Measurements from ENCODE around the gene PTRH2.

PTRH2 gene

DNA sequence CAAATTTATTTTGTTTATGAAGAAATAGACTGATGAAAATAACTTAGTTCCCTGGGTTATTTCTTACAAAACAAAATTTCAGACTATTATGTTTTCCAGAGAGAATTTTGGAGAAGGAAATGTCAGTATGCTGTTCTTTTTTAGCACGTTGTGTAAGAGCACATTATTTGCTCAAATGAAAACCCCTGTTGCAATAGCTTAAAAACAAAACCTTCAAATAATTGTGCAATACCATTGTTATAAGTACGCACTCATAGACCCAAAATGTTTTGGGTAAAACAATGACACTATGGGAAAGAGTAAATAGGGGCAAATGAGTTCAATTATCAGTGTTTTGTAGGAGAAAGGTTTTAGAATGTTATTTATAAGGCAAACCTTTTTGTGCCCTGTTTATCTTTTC is 18.5 kb upstream of the PTRH2 start:
- WGBS (ENCODE audit: extremely low coverage, insufficient coverage, low lambda C conversion rate): no CpG with 5 or more reads among the region's 2 CpGs
- Histone ChIP-seq H3K79me1 (ENCODE audit: low read length) (peaks cover 2% of the 10 kb centered on the region), H3K4ac (ENCODE audit: low read depth, low read length) (no peak overlapping the region), H2BK15ac (replicated peaks; ENCODE audit: low read depth) (no peak overlapping the region), H2BK120ac (ENCODE audit: low read depth, low read length) (no peak overlapping the region), H3K18ac (ENCODE audit: low read length) (no peak overlapping the region), H4K8ac (ENCODE audit: low read depth, low read length) (no peak overlapping the region), H3K4me2 (ENCODE audit: low read length) (no peak overlapping the region), H2AK5ac (ENCODE audit: low read length) (no peak overlapping the region), H3K27ac (ENCODE audit: low read depth, low read length) (no peak overlapping the region), H3K9ac (ENCODE audit: low read length) (no peak overlapping the region), H3K27me3 (ENCODE audit: insufficient read depth, low read length, poor library complexity) (no peaks in the 10 kb centered on the region), H3K4me3 (ENCODE audit: low read length) (no peak overlapping the region), H3K4me1 (ENCODE audit: control insufficient read depth, low read depth, low read length) (no peaks in the 10 kb centered on the region), H3K23ac (ENCODE audit: low read length) (no peak overlapping the region), H2BK5ac (ENCODE audit: low read length) (no peak overlapping the region), H3K56ac (ENCODE audit: low read length) (no peak overlapping the region), H4K5ac (ENCODE audit: low read length) (no peak overlapping the region), H3K36me3 (ENCODE audit: control insufficient read depth, insufficient read depth, low read length) (no peaks in the 10 kb centered on the region), H3K79me2 (ENCODE audit: control insufficient read depth, insufficient read depth, low read length) (no peaks in the 10 kb centered on the region)
- DNase-seq: no peak

- Histone ChIP-seq H3K27me3 (ENCODE audit: insufficient read depth, low read length, poor library complexity) (no peaks in the 10 kb centered on the region), H3K4me1 (ENCODE audit: control insufficient read depth, low read depth, low read length) (no peaks in the 10 kb centered on the region), H3K9ac (ENCODE audit: low read length) (no peak overlapping the region), H2BK5ac (ENCODE audit: low read length) (no peak overlapping the region), H3K27ac (ENCODE audit: low read depth, low read length) (no peak overlapping the region), H3K79me1 (ENCODE audit: low read length) (peaks cover 1% of the 10 kb centered on the region), H4K8ac (ENCODE audit: low read depth, low read length) (no peak overlapping the region), H3K23ac (ENCODE audit: low read length) (no peak overlapping the region), H3K4ac (ENCODE audit: low read depth, low read length) (no peak overlapping the region), H3K79me2 (ENCODE audit: control insufficient read depth, insufficient read depth, low read length) (no peaks in the 10 kb centered on the region), H4K5ac (ENCODE audit: low read length) (no peak overlapping the region), H2AK5ac (ENCODE audit: low read length) (no peak overlapping the region), H3K4me3 (ENCODE audit: low read length) (no peak overlapping the region), H3K36me3 (ENCODE audit: control insufficient read depth, insufficient read depth, low read length) (no peaks in the 10 kb centered on the region), H3K18ac (ENCODE audit: low read length) (no peak overlapping the region), H2BK15ac (replicated peaks; ENCODE audit: low read depth) (no peak overlapping the region), H2BK120ac (ENCODE audit: low read depth, low read length) (no peak overlapping the region), H3K4me2 (ENCODE audit: low read length) (no peak overlapping the region), H3K56ac (ENCODE audit: low read length) (no peak overlapping the region)
- no peak for DNase-seq
- no CpG with 5 or more reads among the region's 1 CpG for WGBS (ENCODE audit: extremely low coverage, insufficient coverage, low lambda C conversion rate)
Observed at GRCh38 chr17:59723607-59724006, 16.4 kb upstream of the PTRH2 start.

DNA sequence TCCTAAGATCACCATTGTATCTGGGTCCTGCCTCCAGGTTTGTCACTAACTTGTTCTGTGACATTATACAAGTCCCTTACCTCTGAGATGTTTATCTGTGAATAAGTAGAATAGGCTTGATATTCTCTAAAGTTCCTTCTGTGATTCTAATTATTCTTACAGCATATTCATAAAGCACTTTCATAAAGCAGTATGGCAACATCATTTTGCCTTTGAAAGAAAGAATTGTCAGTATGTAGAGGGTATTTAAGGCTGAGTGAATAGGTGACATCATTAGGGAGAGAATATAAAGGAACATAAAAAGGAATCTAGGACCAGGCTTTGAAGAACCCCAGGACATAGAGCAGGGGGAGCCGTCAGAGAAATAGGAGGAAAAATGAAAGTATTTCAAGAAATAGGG is 15.8 kb upstream of the PTRH2 start:
- Histone ChIP-seq H3K23ac (ENCODE audit: low read length) (no peak overlapping the region), H3K4me1 (ENCODE audit: control insufficient read depth, low read depth, low read length) (no peaks in the 10 kb centered on the region), H3K4ac (ENCODE audit: low read depth, low read length) (no peak overlapping the region), H4K5ac (ENCODE audit: low read length) (no peak overlapping the region), H2BK120ac (ENCODE audit: low read depth, low read length) (no peak overlapping the region), H2BK5ac (ENCODE audit: low read length) (no peak overlapping the region), H2BK15ac (replicated peaks; ENCODE audit: low read depth) (no peak overlapping the region), H3K27ac (ENCODE audit: low read depth, low read length) (no peak overlapping the region), H3K56ac (ENCODE audit: low read length) (no peak overlapping the region), H3K9ac (ENCODE audit: low read length) (no peak overlapping the region), H3K4me3 (ENCODE audit: low read length) (no peak overlapping the region), H3K18ac (ENCODE audit: low read length) (no peak overlapping the region), H3K79me1 (ENCODE audit: low read length) (peaks cover 1% of the 10 kb centered on the region), H2AK5ac (ENCODE audit: low read length) (no peak overlapping the region), H3K27me3 (ENCODE audit: insufficient read depth, low read length, poor library complexity) (no peaks in the 10 kb centered on the region), H3K79me2 (ENCODE audit: control insufficient read depth, insufficient read depth, low read length) (no peaks in the 10 kb centered on the region), H4K8ac (ENCODE audit: low read depth, low read length) (no peak overlapping the region), H3K4me2 (ENCODE audit: low read length) (no peak overlapping the region), H3K36me3 (ENCODE audit: control insufficient read depth, insufficient read depth, low read length) (no peaks in the 10 kb centered on the region)
- WGBS (ENCODE audit: extremely low coverage, insufficient coverage, low lambda C conversion rate): no CpG with 5 or more reads among the region's 1 CpG
- DNase-seq: no peak

- Histone ChIP-seq H2BK15ac (replicated peaks; ENCODE audit: low read depth) (no peak overlapping the region), H3K56ac (ENCODE audit: low read length) (no peak overlapping the region), H3K79me2 (ENCODE audit: control insufficient read depth, insufficient read depth, low read length) (peaks cover under 1% of the 10 kb centered on the region), H3K4ac (ENCODE audit: low read depth, low read length) (no peak overlapping the region), H3K36me3 (ENCODE audit: control insufficient read depth, insufficient read depth, low read length) (no peaks in the 10 kb centered on the region), H3K23ac (ENCODE audit: low read length) (no peak overlapping the region), H2BK120ac (ENCODE audit: low read depth, low read length) (no peak overlapping the region), H3K27me3 (ENCODE audit: insufficient read depth, low read length, poor library complexity) (no peaks in the 10 kb centered on the region), H3K4me2 (ENCODE audit: low read length) (no peak overlapping the region), H4K8ac (ENCODE audit: low read depth, low read length) (no peak overlapping the region), H4K5ac (ENCODE audit: low read length) (no peak overlapping the region), H3K4me1 (ENCODE audit: control insufficient read depth, low read depth, low read length) (no peaks in the 10 kb centered on the region), H2BK5ac (ENCODE audit: low read length) (no peak overlapping the region), H3K27ac (ENCODE audit: low read depth, low read length) (no peak overlapping the region), H2AK5ac (ENCODE audit: low read length) (no peak overlapping the region), H3K79me1 (ENCODE audit: low read length) (peaks cover 1% of the 10 kb centered on the region), H3K4me3 (ENCODE audit: low read length) (no peak overlapping the region), H3K9ac (ENCODE audit: low read length) (no peak overlapping the region), H3K18ac (ENCODE audit: low read length) (no peak overlapping the region)
- WGBS (ENCODE audit: extremely low coverage, insufficient coverage, low lambda C conversion rate): no CpG with 5 or more reads among the region's 4 CpGs
- DNase-seq: no peak
Observed at GRCh38 chr17:59722623-59723022, 15.4 kb upstream of the PTRH2 start.

- no peak for DNase-seq
Observed at GRCh38 chr17:59719526-59719925, 12.3 kb upstream of the PTRH2 start.

DNA sequence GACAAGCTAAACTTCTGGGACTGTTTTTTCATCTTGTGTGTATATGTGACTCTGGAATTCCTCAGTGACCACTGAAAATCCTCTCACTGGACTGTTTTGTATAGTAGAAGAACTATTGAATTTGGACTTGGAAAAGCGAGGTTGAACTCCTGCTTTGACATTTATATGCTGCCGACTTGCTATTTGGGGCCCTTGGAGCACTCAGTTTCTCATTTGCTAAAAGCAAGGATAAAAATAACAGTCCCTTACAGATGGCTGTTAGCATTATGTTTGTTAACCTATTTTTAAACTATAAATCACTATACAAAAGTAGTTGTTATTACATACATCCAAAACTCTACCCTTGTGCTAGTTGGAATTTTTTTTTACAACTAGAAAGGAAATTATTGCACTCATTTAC is 9.2 kb upstream of the PTRH2 start:
- no peaks in the 10 kb centered on the region for H3K27me3 ChIP-seq (ENCODE audit: insufficient read depth, low read length, poor library complexity)
- no peak overlapping the region for H2BK5ac ChIP-seq (ENCODE audit: low read length)
- DNase-seq: no peak
- no peak overlapping the region for H3K4ac ChIP-seq (ENCODE audit: low read depth, low read length)
- no CpG with 5 or more reads among the region's 2 CpGs for WGBS (ENCODE audit: extremely low coverage, insufficient coverage, low lambda C conversion rate)
- H3K4me2 ChIP-seq (ENCODE audit: low read length): no peak overlapping the region
- no peak overlapping the region for H3K18ac ChIP-seq (ENCODE audit: low read length)
- H2BK120ac ChIP-seq (ENCODE audit: low read depth, low read length): no peak overlapping the region
- H3K9ac ChIP-seq (ENCODE audit: low read length): no peak overlapping the region
- no peak overlapping the region for H4K8ac ChIP-seq (ENCODE audit: low read depth, low read length)
- no peaks in the 10 kb centered on the region for H3K36me3 ChIP-seq (ENCODE audit: control insufficient read depth, insufficient read depth, low read length)
- no peak overlapping the region for H4K5ac ChIP-seq (ENCODE audit: low read length)
- no peak overlapping the region for H3K27ac ChIP-seq (ENCODE audit: low read depth, low read length)
- no peaks in the 10 kb centered on the region for H3K4me1 ChIP-seq (ENCODE audit: control insufficient read depth, low read depth, low read length)
- H3K79me2 ChIP-seq (ENCODE audit: control insufficient read depth, insufficient read depth, low read length): peaks cover 19% of the 10 kb centered on the region
- no peak overlapping the region for H3K4me3 ChIP-seq (ENCODE audit: low read length)
- H2BK15ac ChIP-seq (replicated peaks; ENCODE audit: low read depth): no peak overlapping the region
- H3K23ac ChIP-seq (ENCODE audit: low read length): no peak overlapping the region
- no peak overlapping the region for H3K56ac ChIP-seq (ENCODE audit: low read length)
- H2AK5ac ChIP-seq (ENCODE audit: low read length): no peak overlapping the region
- H3K79me1 ChIP-seq (ENCODE audit: low read length): peaks cover 14% of the 10 kb centered on the region

More at GRCh38 chr17:59719526-59719925, 12.3 kb upstream of the PTRH2 start:
- H3K4me3 ChIP-seq (ENCODE audit: low read length): no peak overlapping the region
- no peak overlapping the region for H2AK5ac ChIP-seq (ENCODE audit: low read length)
- no peak overlapping the region for H3K4ac ChIP-seq (ENCODE audit: low read depth, low read length)
- no peak overlapping the region for H4K8ac ChIP-seq (ENCODE audit: low read depth, low read length)
- H3K9ac ChIP-seq (ENCODE audit: low read length): no peak overlapping the region
- H3K18ac ChIP-seq (ENCODE audit: low read length): no peak overlapping the region
- H2BK15ac ChIP-seq (replicated peaks; ENCODE audit: low read depth): no peak overlapping the region
- H3K79me1 ChIP-seq (ENCODE audit: low read length): peaks cover 8% of the 10 kb centered on the region
- H3K36me3 ChIP-seq (ENCODE audit: control insufficient read depth, insufficient read depth, low read length): no peaks in the 10 kb centered on the region
- peaks cover 11% of the 10 kb centered on the region for H3K79me2 ChIP-seq (ENCODE audit: control insufficient read depth, insufficient read depth, low read length)
- no peak overlapping the region for H2BK5ac ChIP-seq (ENCODE audit: low read length)
- no peak overlapping the region for H3K27ac ChIP-seq (ENCODE audit: low read depth, low read length)
- H2BK120ac ChIP-seq (ENCODE audit: low read depth, low read length): no peak overlapping the region
- no peaks in the 10 kb centered on the region for H3K27me3 ChIP-seq (ENCODE audit: insufficient read depth, low read length, poor library complexity)
- H3K4me2 ChIP-seq (ENCODE audit: low read length): no peak overlapping the region
- no peak overlapping the region for H4K5ac ChIP-seq (ENCODE audit: low read length)
- H3K4me1 ChIP-seq (ENCODE audit: control insufficient read depth, low read depth, low read length): no peaks in the 10 kb centered on the region
- no peak overlapping the region for H3K56ac ChIP-seq (ENCODE audit: low read length)
- H3K23ac ChIP-seq (ENCODE audit: low read length): no peak overlapping the region

All from mesendoderm (in vitro differentiated cells).